GM18951 (cell line): ENCODE measurements around the gene OSBPL7.

Experiments
- POLR2A ChIP-seq: IDR thresholded peaks from 4 replicates; pipeline ENCODE4 v1.6.1; 2011; ENCODE audit warnings: mild to moderate bottlenecking; ENCODE audit not compliant: insufficient read length, insufficient read depth; ENCODE audit errors: extremely low read depth
- in situ Hi-C: fragments of 300-500 bp; cut with MboI; formaldehyde crosslinking; loops from one replicate; pipeline ENCODE4 v1.12.0; 2022; ENCODE audit warnings: low sequenced_read_pairs, mixed read lengths, inconsistent platforms; ENCODE audit not compliant: unreplicated experiment

Gene OSBPL7

DNA sequence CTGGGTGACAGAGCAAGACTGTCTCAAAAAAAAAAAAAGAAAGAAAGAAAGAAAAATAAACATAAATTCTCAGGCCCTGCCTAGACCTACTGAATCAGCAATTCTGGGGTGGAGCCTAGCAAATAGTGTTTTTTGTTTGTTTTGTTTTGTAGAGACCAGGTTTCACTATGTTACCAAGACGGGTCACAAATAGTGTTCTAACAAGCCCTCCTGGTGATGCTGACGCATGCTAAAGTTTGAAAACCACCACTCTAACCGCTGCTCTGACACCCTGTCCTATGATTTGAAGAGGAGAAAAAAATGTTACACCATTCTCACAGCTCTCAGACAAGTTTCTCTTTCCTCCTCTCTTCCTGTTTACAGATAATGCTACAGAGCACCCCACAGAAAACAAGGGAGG, 8.3 kb upstream of the OSBPL7 start:
- TF ChIP-seq POLR2A: no peak
- in situ Hi-C loops: no loop called here

DNA sequence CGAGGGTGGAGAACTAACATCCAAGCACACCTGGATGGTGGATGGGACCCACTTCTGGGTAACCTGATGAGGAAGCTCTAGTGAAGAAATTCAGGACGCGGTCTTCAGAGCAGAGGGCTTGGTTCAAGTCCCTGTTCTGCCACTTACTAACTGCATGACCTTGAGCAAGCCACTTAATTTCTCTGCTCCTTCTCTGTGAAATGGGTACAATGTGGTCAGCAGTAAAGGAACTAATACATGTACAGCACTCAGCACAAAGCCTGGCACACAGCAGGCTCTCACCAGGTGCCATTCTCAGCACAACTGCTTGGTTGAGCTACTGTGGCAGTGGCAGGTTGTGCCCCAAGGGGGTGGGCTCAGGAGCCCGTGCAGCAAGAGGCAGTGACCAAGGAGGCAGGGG, 1.9 kb upstream of the OSBPL7 start:
- no peak for TF ChIP-seq POLR2A
- in situ Hi-C loops: no loop called here

DNA sequence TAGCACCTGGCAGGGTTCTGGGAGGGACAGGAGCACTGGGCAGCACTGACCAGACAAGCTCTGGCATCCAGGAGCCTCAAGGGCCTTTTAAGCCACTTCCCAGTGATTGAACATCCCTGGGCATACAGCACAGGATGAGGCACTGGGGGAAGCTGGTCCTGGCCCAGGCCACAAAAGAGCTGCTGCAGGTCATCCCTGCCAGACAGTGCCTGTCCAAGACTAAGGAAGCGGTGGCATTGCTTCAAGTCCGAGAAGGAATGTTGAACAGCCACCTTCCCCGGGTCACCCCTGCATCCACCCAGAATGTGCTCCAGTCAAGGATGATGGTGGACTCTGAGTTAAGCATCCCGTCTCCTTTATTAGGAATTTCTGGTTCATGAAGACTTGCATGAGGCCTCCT, 1.2 kb upstream of the OSBPL7 start:
- in situ Hi-C loops: no loop called here
- TF ChIP-seq POLR2A: no peak

DNA sequence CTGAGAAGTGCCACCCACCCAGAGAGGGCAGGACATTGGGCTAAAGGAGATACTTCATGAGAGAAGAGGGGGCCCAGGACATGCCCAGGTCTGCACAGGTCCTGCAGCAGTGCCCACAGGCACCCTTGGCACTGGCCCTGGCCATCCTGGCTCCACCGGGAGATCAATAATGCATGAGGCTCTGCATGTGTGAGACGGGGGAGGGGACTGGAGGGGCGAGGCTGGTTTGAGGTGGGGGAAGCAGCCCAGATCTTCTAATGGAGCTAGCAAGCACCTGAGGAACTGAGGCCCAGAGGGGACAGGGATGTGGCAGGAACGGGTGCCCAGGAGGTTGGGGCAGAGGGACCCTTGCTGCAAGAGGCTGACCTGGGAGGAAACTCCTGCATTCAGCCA, 567 bp downstream of the OSBPL7 start:
- in situ Hi-C loops: no loop called here
- no peak for TF ChIP-seq POLR2A

DNA sequence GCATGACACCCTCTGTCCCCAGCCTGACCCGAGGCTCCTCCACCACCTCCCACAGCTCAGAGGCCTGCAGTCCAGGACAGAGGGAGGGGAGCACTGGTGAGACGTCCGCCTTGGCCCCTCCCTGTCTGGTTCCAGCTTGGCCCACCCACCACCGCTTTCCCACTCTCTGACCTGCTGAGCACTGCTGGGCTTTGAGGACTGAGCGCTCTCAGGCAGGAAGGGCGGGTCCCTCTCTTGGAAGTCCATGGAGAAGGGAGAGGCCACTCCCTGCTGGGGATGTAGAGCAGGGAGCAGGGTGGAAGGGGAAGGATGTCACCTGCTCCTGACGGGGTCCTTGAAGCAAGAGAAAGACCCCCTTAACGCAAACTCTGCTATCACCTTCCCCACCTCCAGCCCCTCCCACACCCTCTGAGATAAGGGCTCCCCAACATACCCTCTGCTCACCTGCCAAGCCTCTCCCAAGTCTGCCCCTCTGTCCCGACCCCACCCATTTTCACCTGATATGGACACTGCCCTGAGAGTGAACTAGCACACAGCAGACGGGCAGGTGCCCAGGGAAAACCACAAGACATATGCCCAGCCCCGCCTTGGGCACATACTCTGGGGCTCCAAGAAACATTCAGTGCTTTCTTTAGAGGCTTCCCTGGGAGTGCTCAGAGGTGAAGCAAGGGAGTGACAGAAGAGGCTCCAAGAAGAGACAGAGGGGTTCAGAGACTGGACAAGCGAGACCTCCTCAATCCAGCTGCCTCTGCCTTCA, 1.4 kb downstream of the OSBPL7 start:
- TF ChIP-seq POLR2A: no peak

DNA sequence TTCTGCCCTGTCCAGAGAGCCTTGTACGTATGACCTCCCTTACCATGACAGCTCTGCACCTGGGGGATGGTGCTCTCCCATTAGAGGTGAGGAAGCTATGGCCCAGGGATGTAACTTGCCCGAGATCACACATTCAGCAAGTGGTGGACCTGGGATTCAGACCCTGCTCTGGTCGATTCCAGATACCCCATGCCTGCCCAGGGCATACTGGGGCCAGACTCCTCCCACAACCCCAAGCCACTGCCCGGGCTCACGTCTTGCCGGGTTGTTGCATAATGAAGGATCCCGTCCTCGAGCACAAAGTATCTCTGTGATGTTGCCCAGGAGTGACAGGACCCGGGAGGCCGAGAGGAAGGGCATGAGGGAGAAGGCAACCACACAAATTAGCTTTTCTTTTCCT, 2.1 kb downstream of the OSBPL7 start:
- in situ Hi-C loops: no loop called here
- TF ChIP-seq POLR2A: no peak

More for the DNA sequence above, 1.4 kb downstream of the OSBPL7 start:
- in situ Hi-C loops: no loop called here

DNA sequence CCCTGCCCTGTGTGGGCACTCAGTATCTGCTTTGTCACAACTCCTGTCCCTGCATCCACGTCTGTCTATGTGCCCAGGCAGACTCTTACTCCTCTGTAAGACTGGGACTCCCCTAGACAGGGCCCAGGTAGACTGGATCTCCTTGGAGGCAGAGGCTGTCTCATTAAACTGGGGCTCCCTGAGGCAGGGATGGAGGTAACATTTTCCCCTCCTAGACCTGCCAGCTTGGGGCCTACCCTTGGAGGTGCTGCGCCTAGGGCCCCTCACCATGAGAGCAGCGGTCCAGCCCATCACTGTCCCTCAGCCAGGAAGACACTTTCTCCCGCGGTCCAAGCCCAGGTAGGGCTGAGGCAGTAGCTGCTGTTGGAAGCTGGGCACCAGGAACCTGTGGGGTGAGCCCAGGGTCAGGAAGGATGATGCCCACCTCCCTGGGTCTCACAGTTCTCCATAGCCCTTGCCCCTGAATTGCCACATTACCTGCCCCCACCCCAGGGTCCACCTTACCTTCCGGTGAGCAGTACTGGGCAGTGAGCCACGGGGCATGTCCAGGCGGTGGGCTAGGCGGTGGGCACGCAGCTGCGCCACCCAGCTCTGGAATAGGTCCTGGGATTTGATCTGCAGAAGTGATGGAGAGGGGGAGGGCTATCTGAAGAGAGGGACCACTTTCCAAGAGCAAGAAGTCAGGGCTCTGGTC, 3.4 kb downstream of the OSBPL7 start:
- no peak for TF ChIP-seq POLR2A
- in situ Hi-C loops: no loop called here

DNA sequence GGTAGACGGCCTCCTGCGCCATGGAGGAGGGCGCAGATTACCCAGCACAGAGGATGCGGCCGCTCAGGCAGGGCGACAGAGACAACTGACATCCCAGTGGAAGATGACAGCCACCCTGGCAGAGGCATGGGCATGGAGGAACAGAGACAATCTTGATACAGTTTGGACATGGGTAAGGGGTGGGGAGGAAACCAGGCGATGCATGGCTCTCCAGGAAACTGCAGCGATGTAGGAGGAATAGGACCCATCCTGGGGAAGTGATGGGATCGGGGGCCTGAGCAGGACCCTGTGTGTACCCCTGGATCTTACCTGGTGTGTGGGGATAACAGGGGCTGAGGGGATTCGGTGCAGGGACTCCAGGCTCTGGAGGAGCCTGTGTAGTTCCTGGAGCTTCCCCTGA, 4.6 kb downstream of the OSBPL7 start:
- in situ Hi-C loops: no loop called here
- TF ChIP-seq POLR2A: no peak

DNA sequence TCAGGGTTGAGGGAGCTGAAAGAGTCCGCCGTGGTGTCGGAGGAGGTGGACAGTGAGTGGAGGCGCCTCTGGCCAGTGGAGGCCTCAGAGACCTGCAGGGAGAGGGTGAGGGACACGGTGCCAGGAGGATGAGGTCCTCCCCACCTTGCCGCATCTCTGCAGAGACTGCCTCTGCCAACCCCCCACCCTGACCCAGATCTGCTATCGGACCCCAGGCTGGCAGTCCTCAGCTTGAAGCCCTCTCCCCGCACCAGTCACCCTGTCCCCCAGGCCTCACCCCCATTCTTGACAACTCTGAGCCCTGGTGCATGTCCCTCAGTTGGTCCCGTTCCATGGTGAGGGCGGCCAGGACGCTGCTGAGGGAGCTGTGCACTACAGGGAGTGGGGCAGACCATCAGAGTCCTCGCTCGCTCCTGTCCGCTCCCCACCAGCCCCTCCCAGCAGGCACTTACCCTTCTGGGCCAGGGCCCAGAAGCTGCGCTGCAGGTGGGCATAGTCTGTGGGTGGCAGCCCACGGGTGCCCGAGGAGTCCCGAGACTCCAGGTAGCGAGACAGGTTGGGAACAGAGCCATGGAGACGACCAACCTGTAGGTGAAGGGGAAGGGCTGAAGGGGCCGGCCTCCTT, 5.4 kb downstream of the OSBPL7 start:
- in situ Hi-C loops: no loop called here
- no peak for TF ChIP-seq POLR2A

DNA sequence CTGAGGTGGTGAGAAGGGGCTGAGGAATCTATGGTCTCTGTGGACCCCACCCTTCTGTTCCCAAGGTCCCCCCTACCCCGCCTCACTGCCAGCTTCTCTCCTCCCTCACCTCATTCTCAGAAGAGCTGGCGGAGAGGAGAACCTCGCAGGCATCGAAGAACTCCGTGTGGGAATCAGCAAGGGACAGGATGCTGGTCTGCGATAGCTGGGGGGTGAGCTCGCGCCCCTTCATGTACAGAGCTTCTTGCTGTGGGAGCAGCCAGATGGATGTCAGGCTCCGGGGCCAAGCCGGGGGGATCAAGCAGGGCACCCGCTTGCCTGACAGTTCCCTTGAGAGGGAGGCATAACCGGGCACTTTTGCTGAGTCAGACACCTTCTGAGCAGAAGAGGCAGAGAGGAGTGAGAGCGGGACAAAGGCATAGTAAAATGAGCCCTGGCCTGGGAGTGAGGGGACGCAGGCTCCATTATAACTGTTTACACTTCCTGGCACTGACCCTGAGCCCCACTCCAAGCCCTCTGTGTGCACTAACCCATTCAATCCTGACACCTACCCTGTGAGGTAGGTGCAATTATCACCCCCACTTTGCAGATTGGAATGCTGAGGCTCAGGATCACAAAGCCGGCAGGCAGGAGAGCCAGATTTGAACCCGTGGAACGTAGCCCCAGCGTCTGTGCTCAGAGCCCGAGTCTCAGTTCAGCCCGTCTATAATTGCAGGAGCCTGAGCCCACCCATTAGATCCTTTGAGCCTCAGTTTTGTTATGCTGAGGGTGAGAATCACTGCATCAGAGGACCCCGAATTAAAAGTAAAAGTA, 6.3 kb downstream of the OSBPL7 start:
- no peak for TF ChIP-seq POLR2A
- in situ Hi-C loops: no loop called here

DNA sequence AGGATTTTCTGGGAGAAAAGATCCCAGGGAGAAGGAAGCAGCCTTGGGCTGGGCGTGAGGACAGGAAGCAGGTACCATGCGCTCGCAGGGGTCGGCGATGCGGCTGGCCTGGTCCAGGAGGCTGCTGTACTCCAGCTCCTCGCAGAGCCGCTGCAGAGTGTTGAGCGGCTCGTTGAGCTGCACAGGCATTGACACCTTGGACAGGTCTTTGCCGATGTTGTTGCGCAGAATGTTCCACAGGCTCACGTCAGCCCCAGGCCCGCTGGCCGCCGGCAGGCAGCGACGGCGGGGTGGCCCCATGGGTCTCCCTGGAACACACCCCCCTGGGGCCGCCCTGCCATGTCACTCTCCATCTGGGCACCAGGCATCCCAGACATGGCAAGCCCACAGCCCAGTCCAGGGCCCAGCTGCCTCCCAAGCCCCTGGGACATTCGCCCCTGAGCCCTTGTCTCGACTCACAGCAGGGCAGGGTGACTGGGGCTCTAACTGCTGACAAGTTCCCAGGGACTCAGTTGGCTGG, 8.0 kb downstream of the OSBPL7 start:
- in situ Hi-C loops: no loop called here
- no peak for TF ChIP-seq POLR2A

DNA sequence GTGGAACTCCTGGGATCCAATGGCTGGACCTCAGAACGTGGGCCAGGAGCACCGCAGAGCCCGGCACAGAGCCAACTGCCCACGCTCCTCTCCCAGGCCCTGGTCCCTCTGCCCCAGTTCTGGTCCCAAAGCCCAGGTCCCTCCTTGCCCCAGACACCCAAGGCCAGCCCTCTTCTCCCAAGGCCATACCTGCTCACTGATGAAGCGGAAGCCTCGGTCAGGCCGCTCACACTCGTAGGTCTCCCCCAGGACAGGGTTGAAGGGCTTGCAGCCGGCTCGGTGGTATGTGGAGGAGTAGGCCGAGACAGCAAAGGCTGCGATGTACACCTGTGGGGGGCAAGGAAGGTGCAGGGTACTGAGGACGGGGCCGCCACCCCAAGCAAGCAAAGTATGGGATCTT, 8.5 kb downstream of the OSBPL7 start:
- in situ Hi-C loops: no loop called here

More for the DNA sequence above, 8.5 kb downstream of the OSBPL7 start:
- no peak for TF ChIP-seq POLR2A
